A673 (cell line): ENCODE results near the gene CELF5. TPM values are rescaled to one million over a fixed set of nuclear protein-coding genes. Genes with fewer than 3 reads are reported as not detected.

Source experiments
- Bru-seq: library from RNA; stranded (reverse); fragments of 400-500 nt; gene quantifications from one replicate; lab custom pipeline; 2021; lab: Mats Ljungman, UMichigan
- BruChase-seq, 2 experiments: library from RNA; stranded (reverse); fragments of 400-500 nt; gene quantifications; one replicate each; lab custom pipeline; 2021; lab: Mats Ljungman, UMichigan
- BruUV-seq: library from RNA; stranded (reverse); fragments of 400-500 nt; replicated peaks from 2 replicates; lab custom pipeline; 2021; lab: Mats Ljungman, UMichigan
- CTCF ChIA-PET: fragments of 300-600 bp; sonication (Branson Sonifier 250); formaldehyde crosslinking; loops from one replicate; lab custom pipeline; 2022; ENCODE audit warnings: antibody characterized with exemption; lab: Charles Lee
- POLR2A ChIA-PET: fragments of 300-600 bp; sonication (Branson Sonifier 250); formaldehyde crosslinking; loops from one replicate; lab custom pipeline; 2022; ENCODE audit warnings: antibody characterized with exemption; ENCODE audit not compliant: low non-redundant PET; lab: Charles Lee
- DNase-seq: peaks from one replicate; pipeline ENCODE4 v3.0.0-alpha.2; 2015; ENCODE audit warnings: low spot score
- H3K27ac ChIP-seq: fragments of 200-600 bp; sonication (generic); 2 replicates; pipeline ENCODE4 v1.5.1; 2016; ENCODE audit warnings: mixed run types, low read depth, mild to moderate bottlenecking, mixed read lengths, antibody characterized with exemption, low read length; ENCODE audit not compliant: poor library complexity, severe bottlenecking
- H3K27me3 ChIP-seq: fragments of 200-600 bp; sonication (generic); replicated peaks from 2 replicates; pipeline ENCODE4 v1.6.1; 2017; ENCODE audit warnings: mixed run types, low read depth, mild to moderate bottlenecking, mixed read lengths, antibody characterized with exemption, low read length; ENCODE audit not compliant: insufficient read depth, poor library complexity
- H3K36me3 ChIP-seq: fragments of 200-600 bp; sonication (generic); 2 replicates; pipeline ENCODE4 v1.6.1; 2016; ENCODE audit warnings: mixed run types, mild to moderate bottlenecking, mixed read lengths, antibody characterized with exemption, low read length; ENCODE audit not compliant: insufficient read depth, poor library complexity, severe bottlenecking
- H3K4me1 ChIP-seq: fragments of 200-600 bp; sonication (generic); 2 replicates; pipeline ENCODE4 v1.6.1; 2017; ENCODE audit warnings: mixed run types, mild to moderate bottlenecking, mixed read lengths, antibody characterized with exemption, low read length; ENCODE audit not compliant: insufficient read depth, poor library complexity, severe bottlenecking
- H3K4me3 ChIP-seq: fragments of 200-600 bp; sonication (generic); 2 replicates; pipeline ENCODE4 v1.5.1; 2016; ENCODE audit warnings: low read depth, mixed run types, mild to moderate bottlenecking, mixed read lengths, low read length; ENCODE audit not compliant: poor library complexity, severe bottlenecking
- H3K9me3 ChIP-seq: fragments of 200-600 bp; sonication (generic); 2 replicates; pipeline ENCODE4 v1.6.1; 2016; ENCODE audit warnings: mixed run types, low read depth, mild to moderate bottlenecking, mixed read lengths, antibody characterized with exemption, low read length; ENCODE audit not compliant: poor library complexity, severe bottlenecking
- EZH2 ChIP-seq: fragments of 200-600 bp; sonication (generic); IDR thresholded peaks from 2 replicates; pipeline ENCODE4 v1.6.1; 2017; ENCODE audit warnings: borderline replicate concordance, low read depth, mild to moderate bottlenecking, mixed read lengths, antibody characterized with exemption, low read length; ENCODE audit not compliant: poor library complexity, severe bottlenecking
- intact Hi-C: fragments of 100-400 bp; cut with micrococcal nuclease; formaldehyde crosslinking; loops from one replicate; pipeline ENCODE4 v1.10.0; 2022; ENCODE audit not compliant: unreplicated experiment
- long read RNA-seq: library from polyadenylated mRNA; stranded (forward); transcript quantifications from one replicate; pipeline ENCODE4 v2.0.0, GENCODE V29; 2022
- total RNA-seq: library from RNA; stranded (reverse); gene quantifications from 2 replicates; pipeline ENCODE4 v1.2.3, GENCODE V29; 2021
- TF ChIP-seq, protein P1 (sequence below): fragments of 300-800, 200-600 bp; sonication (generic); conservative IDR thresholded peaks from 2 replicates; pipeline ENCODE4 v1.5.1; 2017; ENCODE audit warnings: low read depth, mild to moderate bottlenecking, antibody characterized with exemption, low read length, moderate library complexity, mixed read lengths

The CELF5 gene
- total RNA-seq, result 3.1 and 3.7 TPM in 2 replicates
- Bru-seq, nascent RNA, result percentile 37 among the genes with signal in this experiment
- BruChase-seq, experiment 1, labeled RNA remaining after a 2-hour chase, result percentile 37 among the genes with signal in this experiment
- percentile 57 among the genes with signal in this experiment for BruChase-seq, experiment 2, labeled RNA remaining after a 6-hour chase
- long read RNA-seq, partial matches to known transcripts, result 1 of 2 reads
- long read RNA-seq, other reads (novel, unspliced or antisense), result 1 of 2 reads

DNA sequence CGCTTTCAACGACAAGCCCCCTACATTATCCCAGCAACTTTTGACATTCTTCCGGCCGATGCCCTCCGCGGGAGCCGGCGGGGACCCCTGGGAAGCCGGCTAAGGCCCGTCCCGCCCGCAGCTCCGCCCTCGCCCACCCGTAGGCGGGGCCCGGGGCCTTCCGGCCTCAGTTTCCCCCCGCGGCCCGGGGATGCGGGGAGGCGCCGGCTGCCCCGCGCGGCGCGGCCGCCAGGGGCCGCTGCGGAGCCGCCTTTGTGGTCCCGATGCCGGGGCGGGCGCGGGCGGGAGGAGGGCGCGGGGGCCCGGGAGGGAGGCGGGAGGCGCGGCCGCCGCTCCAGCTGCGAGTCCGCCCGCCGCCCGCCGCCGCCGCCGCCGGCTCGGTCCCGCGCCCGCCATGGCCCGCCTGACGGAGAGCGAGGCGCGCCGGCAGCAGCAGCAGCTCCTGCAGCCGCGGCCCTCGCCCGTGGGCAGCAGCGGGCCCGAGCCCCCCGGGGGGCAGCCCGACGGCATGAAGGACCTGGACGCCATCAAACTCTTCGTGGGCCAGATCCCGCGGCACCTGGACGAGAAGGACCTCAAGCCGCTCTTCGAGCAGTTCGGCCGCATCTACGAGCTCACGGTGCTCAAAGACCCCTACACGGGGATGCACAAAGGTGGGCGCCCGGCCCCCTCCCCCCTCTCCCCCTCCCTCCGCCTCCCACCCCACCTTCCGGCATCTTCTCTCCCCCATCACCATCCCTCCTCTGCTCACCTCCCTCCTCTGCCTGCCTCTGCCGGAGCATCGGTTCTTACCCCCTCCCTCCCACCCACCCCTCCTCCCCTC is at the start of gene CELF5:
CELF5 (plus strand) TSS at position 316 of the 823 bp plus-strand sequence; CDS start at position 395, 79 bp downstream.
- no peaks in the 10 kb centered on the region for H3K9me3 ChIP-seq
- H3K4me3 ChIP-seq, result peak within 1 kb of the TSS; percentile 40
- TF ChIP-seq, protein P1, sequence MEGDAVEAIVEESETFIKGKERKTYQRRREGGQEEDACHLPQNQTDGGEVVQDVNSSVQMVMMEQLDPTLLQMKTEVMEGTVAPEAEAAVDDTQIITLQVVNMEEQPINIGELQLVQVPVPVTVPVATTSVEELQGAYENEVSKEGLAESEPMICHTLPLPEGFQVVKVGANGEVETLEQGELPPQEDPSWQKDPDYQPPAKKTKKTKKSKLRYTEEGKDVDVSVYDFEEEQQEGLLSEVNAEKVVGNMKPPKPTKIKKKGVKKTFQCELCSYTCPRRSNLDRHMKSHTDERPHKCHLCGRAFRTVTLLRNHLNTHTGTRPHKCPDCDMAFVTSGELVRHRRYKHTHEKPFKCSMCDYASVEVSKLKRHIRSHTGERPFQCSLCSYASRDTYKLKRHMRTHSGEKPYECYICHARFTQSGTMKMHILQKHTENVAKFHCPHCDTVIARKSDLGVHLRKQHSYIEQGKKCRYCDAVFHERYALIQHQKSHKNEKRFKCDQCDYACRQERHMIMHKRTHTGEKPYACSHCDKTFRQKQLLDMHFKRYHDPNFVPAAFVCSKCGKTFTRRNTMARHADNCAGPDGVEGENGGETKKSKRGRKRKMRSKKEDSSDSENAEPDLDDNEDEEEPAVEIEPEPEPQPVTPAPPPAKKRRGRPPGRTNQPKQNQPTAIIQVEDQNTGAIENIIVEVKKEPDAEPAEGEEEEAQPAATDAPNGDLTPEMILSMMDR, result no peak; the same call in 1 of the 2 replicates
- TF ChIP-seq EZH2, result no peak
- no peaks in the 10 kb centered on the region for H3K36me3 ChIP-seq
- no peaks in the 10 kb centered on the region for H3K4me1 ChIP-seq
- peak; percentile 73 for DNase-seq
- H3K27me3 ChIP-seq, result no peaks in the 10 kb centered on the region
- no TSS peak for BruUV-seq
- no peak within 1 kb of the TSS for H3K27ac ChIP-seq
- POLR2A ChIA-PET, result interaction anchor here (0.7 kb wide), 1 partner anchor 758 kb away, joined by 4 read pairs; no protein-coding TSS in a partner anchor
- intact Hi-C loops, result no loop called here
- CTCF ChIA-PET, result interaction anchor here (0.9 kb wide), 1 partner anchor 120 kb away, joined by 4 read pairs; no protein-coding TSS in a partner anchor

DNA sequence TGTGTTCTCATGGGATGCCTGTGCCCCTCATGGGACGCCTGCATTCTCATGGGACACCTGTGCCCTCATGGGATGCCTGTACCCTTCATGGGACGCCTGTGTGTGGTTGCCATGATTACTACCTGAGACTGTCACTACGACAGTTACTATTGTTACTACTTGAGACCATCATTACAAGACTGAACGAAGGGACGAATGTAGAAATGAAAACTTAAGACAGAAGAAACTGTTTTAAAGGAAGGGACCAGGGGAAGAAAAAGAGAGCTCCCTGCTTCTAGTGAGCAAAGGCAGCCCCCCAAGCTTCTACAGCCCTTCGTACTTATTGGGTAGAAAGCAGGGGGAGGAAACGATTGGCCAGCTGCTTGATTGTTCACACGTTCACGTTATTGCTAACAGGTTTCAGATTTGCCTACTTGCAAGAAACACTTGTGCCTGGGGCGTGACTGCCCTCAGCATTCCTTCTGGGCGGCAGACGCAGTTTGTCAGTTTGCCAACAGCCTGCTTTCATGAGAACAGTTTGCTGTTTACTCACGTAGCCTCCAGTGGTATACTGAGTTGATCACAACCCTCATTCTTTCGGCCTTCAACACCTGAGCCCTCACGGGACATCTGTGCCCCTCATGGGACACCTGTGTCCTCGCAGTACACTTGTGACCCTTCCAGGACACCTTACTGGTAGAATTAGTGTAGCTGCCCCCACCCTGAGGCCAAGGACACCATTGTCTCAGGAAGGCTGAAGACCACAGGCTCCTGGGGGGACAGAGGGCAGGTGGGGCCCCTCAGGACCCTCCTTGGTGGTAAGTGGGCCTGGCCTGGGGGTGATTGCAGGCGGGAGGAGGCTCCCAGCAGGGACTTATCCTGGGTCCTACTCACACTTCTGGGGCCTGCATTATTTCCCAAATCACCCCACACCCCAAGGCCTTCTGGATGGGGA is 48.4 kb upstream of the CELF5 start:
- H3K27ac ChIP-seq, result no peak overlapping the region
- POLR2A ChIA-PET, result no interaction called here
- H3K27me3 ChIP-seq, result no peaks in the 10 kb centered on the region
- no peaks in the 10 kb centered on the region for H3K4me1 ChIP-seq
- no peaks in the 10 kb centered on the region for H3K36me3 ChIP-seq
- TF ChIP-seq EZH2, result no peak
- TF ChIP-seq, protein P1, result no peak
- H3K9me3 ChIP-seq, result no peaks in the 10 kb centered on the region
- CTCF ChIA-PET, result no interaction called here
- BruUV-seq, result no TSS peak
- intact Hi-C loops, result no loop called here
- peak; percentile 42 for DNase-seq
- no peak overlapping the region for H3K4me3 ChIP-seq
